A549 (cell line): ENCODE data around the gene PCSK6.

Source experiments
- CEBPB ChIP-seq, 2 experiments: fragments of >200 bp in 1 of 2; sonication (Bioruptor Twin) in 1 of 2; formaldehyde crosslinking in 1 of 2; IDR thresholded peaks; 2 replicates each; pipeline ENCODE4 v1.6.1; 2012 to 2016
- CTCF ChIP-seq: fragments of >200 bp; sonication (Bioruptor Twin); formaldehyde crosslinking; IDR thresholded peaks from 3 replicates; pipeline ENCODE4 v1.5.1; 2016
- EHMT2 ChIP-seq: fragments of 200-600 bp; sonication (generic); IDR thresholded peaks from 2 replicates; pipeline ENCODE4 v1.6.1; 2016; ENCODE audit warnings: antibody characterized with exemption, low read depth, mild to moderate bottlenecking, moderate library complexity
- FOSL2 ChIP-seq, 2 experiments: fragments of 450-650 bp in 1 of 2; fragments of >200 bp in 1 of 2; sonication (Bioruptor Twin) in 1 of 2; formaldehyde crosslinking; IDR thresholded peaks; 2 replicates each; pipeline versions ENCODE4 v1.5.0 to v1.6.1; 2016 to 2020; ENCODE audit warnings: mild to moderate bottlenecking in 1 of 2, moderate library complexity in 1 of 2
- JUNB ChIP-seq: fragments of >200 bp; sonication (Bioruptor Twin); formaldehyde crosslinking; IDR thresholded peaks from 2 replicates; pipeline ENCODE4 v1.6.1; 2016
- MAZ ChIP-seq: fragments of 150-350 bp; IDR thresholded peaks from 2 replicates; pipeline ENCODE4 v1.6.1; 2014; ENCODE audit warnings: antibody characterized with exemption, low read depth, low read length, borderline replicate concordance
- POLR2A ChIP-seq: IDR thresholded peaks from 2 replicates; pipeline ENCODE4 v1.6.1; 2012; ENCODE audit warnings: mild to moderate bottlenecking, low read length
- RAD21 ChIP-seq, 2 experiments: fragments of >200 bp in 1 of 2; sonication (Bioruptor Twin) in 1 of 2; formaldehyde crosslinking in 1 of 2; IDR thresholded peaks in 1 of 2; conservative IDR thresholded peaks in 1 of 2; 2 replicates in 1 of 2; 3 replicates in 1 of 2; pipeline ENCODE4 v1.6.1; 2012 to 2018; ENCODE audit warnings: inconsistent platforms in 1 of 2
- RCOR1 ChIP-seq: fragments of 150-350 bp; IDR thresholded peaks from 2 replicates; pipeline ENCODE4 v1.6.1; 2014; ENCODE audit warnings: antibody characterized with exemption, low read length, low read depth
- REST ChIP-seq: fragments of 200-600 bp; sonication (generic); IDR thresholded peaks from 2 replicates; pipeline ENCODE4 v1.6.1; 2016; ENCODE audit warnings: antibody characterized with exemption, mild to moderate bottlenecking, moderate library complexity
- SMC3 ChIP-seq: fragments of >200 bp; sonication (Bioruptor Twin); formaldehyde crosslinking; IDR thresholded peaks from 3 replicates; pipeline ENCODE4 v1.6.1; 2018; ENCODE audit warnings: inconsistent platforms
- ZFP36 ChIP-seq: fragments of 450-650 bp; IDR thresholded peaks from 2 replicates; pipeline ENCODE4 v1.6.1; 2014; ENCODE audit warnings: borderline replicate concordance; ENCODE audit not compliant: partially characterized antibody
- ZNF302 ChIP-seq: fragments of 250-450 bp; sonication (Bioruptor Pico); IDR thresholded peaks from 2 replicates; pipeline ENCODE4 v1.9.0; 2021; ENCODE audit warnings: inconsistent platforms, mild to moderate bottlenecking, moderate library complexity
- TF ChIP-seq, protein P1 (sequence below): IDR thresholded peaks from 2 replicates; pipeline ENCODE4 v1.6.1; 2012

GRCh38 chr15:101351736-101352135 is 137.8 kb downstream of the PCSK6 start:
- TF ChIP-seq RCOR1 (no peak), CTCF (no peak), MAZ (no peak), JUNB (no peak), ZFP36 (no peak), SMC3 (no peak), CEBPB (IDR thresholded peaks at IDR 0.05) (no peak), RAD21 (conservative IDR thresholded peaks at IDR 0.05 in 1 of 2, IDR thresholded peaks at IDR 0.05 in 1 of 2) (no peak), POLR2A (no peak), ZNF302 (no peak), REST (no peak), EHMT2 (no peak), FOSL2 (IDR thresholded peaks at IDR 0.05) (no peak), FOSL2 (CRISPR knock-in tag; IDR thresholded peaks at IDR 0.05) (no peak)
- TF ChIP-seq, protein P1, sequence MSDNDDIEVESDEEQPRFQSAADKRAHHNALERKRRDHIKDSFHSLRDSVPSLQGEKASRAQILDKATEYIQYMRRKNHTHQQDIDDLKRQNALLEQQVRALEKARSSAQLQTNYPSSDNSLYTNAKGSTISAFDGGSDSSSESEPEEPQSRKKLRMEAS: no peak
